Amniotic epithelial cell (primary cell): ENCODE results near the gene TRIOBP.
"Not testable (repeated sequence)": the region's sequence is repeated elsewhere in the genome, so short reads cannot be mapped to it uniquely, and the experiment has no call there.

ENCODE experiments used
- DNase-seq: peaks from one replicate; pipeline ENCODE4 v3.0.0-alpha.2; 2010; ENCODE audit warnings: low read depth

Gene TRIOBP

GRCh38 chr22:37777122-37777687, 80.4 kb downstream of the TRIOBP start:
- peak; percentile 61 for DNase-seq

GRCh38 chr22:37778370-37779009, 81.6 kb downstream of the TRIOBP start:
- no peak for DNase-seq

- no peak for DNase-seq
Measured at GRCh38 chr22:37781434-37782059, 84.7 kb downstream of the TRIOBP start.

GRCh38 chr22:37782340-37783168, 85.7 kb downstream of the TRIOBP start:
- no peak for DNase-seq

GRCh38 chr22:37784829-37785495, 88.1 kb downstream of the TRIOBP start:
- no peak for DNase-seq

GRCh38 chr22:37790234-37790633, 93.4 kb downstream of the TRIOBP start:
- DNase-seq: no peak

- no peak for DNase-seq
Measured at GRCh38 chr22:37792494-37792893, 95.6 kb downstream of the TRIOBP start.

- no peak for DNase-seq
Measured at GRCh38 chr22:37794376-37794775, 97.5 kb downstream of the TRIOBP start.

GRCh38 chr22:37796079-37796478, 99.2 kb downstream of the TRIOBP start:
- no peak for DNase-seq

- not testable (repeated sequence) for DNase-seq
Measured at GRCh38 chr22:37797259-37797658, 100.4 kb downstream of the TRIOBP start.

GRCh38 chr22:37797874-37798500, 101.1 kb downstream of the TRIOBP start:
- no peak for DNase-seq

- not testable (repeated sequence) for DNase-seq
Measured at GRCh38 chr22:37799979-37800378, 103.1 kb downstream of the TRIOBP start.

GRCh38 chr22:37801946-37802309, 105.1 kb downstream of the TRIOBP start:
- DNase-seq: no peak

GRCh38 chr22:37802310-37803194, 105.7 kb downstream of the TRIOBP start:
- peak; percentile 40 for DNase-seq

- DNase-seq: no peak
Measured at GRCh38 chr22:37803195-37803638, 106.4 kb downstream of the TRIOBP start.

GRCh38 chr22:37803639-37804351, 106.9 kb downstream of the TRIOBP start:
- no peak for DNase-seq

- no peak for DNase-seq
Measured at GRCh38 chr22:37804352-37804880, 107.6 kb downstream of the TRIOBP start.

- DNase-seq: peak; percentile 68
Measured at GRCh38 chr22:37804881-37805809, 108.3 kb downstream of the TRIOBP start.
